GM12878 (cell line): ENCODE results near the gene ATP10A. TPM values are rescaled to one million over a fixed set of nuclear protein-coding genes. Genes with fewer than 3 reads are reported as not detected.

Experiments used
- ATAC-seq: fragments of 200-7000 bp; cut with Tn5 transposase; 3 replicates; pipeline ENCODE4 v1.9.1; 2020; ENCODE audit warnings: mild to moderate bottlenecking, moderate library complexity
- BruUV-seq: library from RNA; stranded (reverse); fragments of 400-500 nt; replicated peaks from 2 replicates; lab custom pipeline; 2021; lab: Mats Ljungman, UMichigan
- CTCF ChIA-PET: fragments of 300-600 bp; sonication (Branson Sonifier 250); formaldehyde crosslinking; extraction: SDS; loops from one replicate; lab custom pipeline; 2021; ENCODE audit warnings: inconsistent platforms; lab: Yijun Ruan, JAX
- POLR2A ChIA-PET: fragments of 350-600 bp; formaldehyde crosslinking; extraction: SDS; loops from one replicate; lab custom pipeline; 2021; ENCODE audit warnings: inconsistent platforms; lab: Charles Lee
- RAD21 ChIA-PET: fragments of 300-600 bp; sonication (Branson Sonifier 250); formaldehyde crosslinking; loops from one replicate; lab custom pipeline; 2023; ENCODE audit warnings: antibody characterized with exemption; ENCODE audit not compliant: unreplicated experiment; lab: Charles Lee
- SMC1A ChIA-PET: fragments of 300-600 bp; sonication (Branson Sonifier 250); formaldehyde crosslinking; loops from one replicate; lab custom pipeline; 2023; ENCODE audit not compliant: unreplicated experiment, uncharacterized antibody; lab: Charles Lee
- DNase-seq: peaks from one replicate; pipeline ENCODE4 v3.0.0-alpha.2; 2011; ENCODE audit warnings: low read depth, low spot score
- FAIRE-seq: peaks from 3 replicates; lab custom pipeline; 2011; peaks lifted over from hg19 to GRCh38; lab: Jason Lieb, UNC
- H2AFZ ChIP-seq: 2 replicates; pipeline ENCODE4 v1.6.0; 2011; ENCODE audit warnings: low read depth, low read length, control low read depth; ENCODE audit not compliant: control insufficient read depth
- H3K27ac ChIP-seq: 2 replicates; pipeline ENCODE4 v1.5.1; 2011; ENCODE audit warnings: control low read depth; ENCODE audit not compliant: control insufficient read depth, insufficient read depth
- H3K27me3 ChIP-seq, 2 experiments: replicated peaks in 1 of 2; 2 replicates each; pipeline versions ENCODE4 v1.6.0 to v1.6.1; 2011; ENCODE audit warnings: low read length in 1 of 2; ENCODE audit not compliant: control insufficient read depth in 2 of 2, insufficient read depth in 2 of 2
- H3K36me3 ChIP-seq, 2 experiments: 2 replicates each; pipeline ENCODE4 v1.5.1; 2011; ENCODE audit warnings: low read length in 1 of 2; ENCODE audit not compliant: control insufficient read depth in 2 of 2, insufficient read depth in 2 of 2
- H3K4me1 ChIP-seq: 2 replicates; pipeline ENCODE4 v1.6.1; 2011; ENCODE audit warnings: mild to moderate bottlenecking, low read length, moderate library complexity, mixed read lengths; ENCODE audit not compliant: control insufficient read depth, insufficient read depth
- H3K4me2 ChIP-seq: 2 replicates; pipeline ENCODE4 v1.6.0; 2011; ENCODE audit warnings: control low read depth; ENCODE audit not compliant: control insufficient read depth, insufficient read depth
- H3K4me3 ChIP-seq: fragments of 200-600 bp; sonication (generic); 2 replicates; pipeline ENCODE4 v1.5.1; 2016
- H3K79me2 ChIP-seq: 2 replicates; pipeline ENCODE4 v1.6.0; 2011; ENCODE audit warnings: low read length; ENCODE audit not compliant: control insufficient read depth, insufficient read depth
- H3K9ac ChIP-seq: 2 replicates; pipeline ENCODE4 v1.8.0; 2011; ENCODE audit warnings: low read length, control low read depth, mixed read lengths; ENCODE audit not compliant: control insufficient read depth, insufficient read depth
- H3K9me3 ChIP-seq: replicated peaks from 3 replicates; pipeline ENCODE4 v1.5.1; 2011; ENCODE audit warnings: mild to moderate bottlenecking, low read length; ENCODE audit not compliant: control insufficient read depth, insufficient read depth
- H4K20me1 ChIP-seq: 2 replicates; pipeline ENCODE4 v1.6.0; 2011; ENCODE audit not compliant: control insufficient read depth, insufficient read depth
- ATF7 ChIP-seq: fragments of 450-650 bp; IDR thresholded peaks from 2 replicates; pipeline ENCODE4 v1.6.1; 2016; ENCODE audit warnings: low read depth, mild to moderate bottlenecking
- CHD2 ChIP-seq: IDR thresholded peaks from 2 replicates; pipeline ENCODE4 v1.6.1; 2011; ENCODE audit warnings: low read depth, low read length, improper control_type of control experiment, borderline replicate concordance
- ELK1 ChIP-seq: IDR thresholded peaks from 2 replicates; pipeline ENCODE4 v1.6.1; 2012; ENCODE audit warnings: low read depth, low read length, improper control_type of control experiment
- EZH2 ChIP-seq: IDR thresholded peaks from 2 replicates; pipeline ENCODE4 v1.6.1; 2012; ENCODE audit warnings: low read depth, mild to moderate bottlenecking, control low read depth, inconsistent platforms, low read length, borderline replicate concordance; ENCODE audit not compliant: control insufficient read depth
- KDM1A ChIP-seq: fragments of 200-600 bp; sonication (generic); IDR thresholded peaks from 2 replicates; pipeline ENCODE4 v1.6.1; 2016; ENCODE audit warnings: borderline replicate concordance
- MTA2 ChIP-seq: fragments of 450-650 bp; IDR thresholded peaks from 2 replicates; pipeline ENCODE4 v1.6.1; 2016; ENCODE audit warnings: low read depth, mild to moderate bottlenecking, moderate library complexity
- MYB ChIP-seq: fragments of 150-350 bp; IDR thresholded peaks from 2 replicates; pipeline ENCODE4 v1.6.1; 2014; ENCODE audit warnings: mild to moderate bottlenecking, low read depth, low read length, borderline replicate concordance
- MYC ChIP-seq: IDR thresholded peaks from 2 replicates; pipeline ENCODE4 v1.6.1; 2011; ENCODE audit warnings: mild to moderate bottlenecking, low read length, moderate library complexity, inconsistent platforms; ENCODE audit not compliant: insufficient read depth, insufficient replicate concordance, insufficient read length, severe bottlenecking
- NKRF ChIP-seq: fragments of 450-650 bp; conservative IDR thresholded peaks from 2 replicates; pipeline ENCODE4 v1.6.1; 2017; ENCODE audit warnings: mild to moderate bottlenecking, moderate library complexity
- RAD21 ChIP-seq: IDR thresholded peaks from 2 replicates; pipeline ENCODE4 v1.6.1; 2011; ENCODE audit warnings: mild to moderate bottlenecking, low read depth, low read length, moderate library complexity; ENCODE audit not compliant: insufficient read depth
- SP1 ChIP-seq: IDR thresholded peaks from one replicate; pipeline ENCODE4 v1.6.1; 2011; ENCODE audit warnings: low read depth, low read length
- TCF12 ChIP-seq: IDR thresholded peaks from 2 replicates; pipeline ENCODE4 v1.6.1; 2011; ENCODE audit warnings: low read depth, mild to moderate bottlenecking, low read length
- ZBTB4 ChIP-seq: fragments of 450-650 bp; formaldehyde crosslinking; IDR thresholded peaks from 2 replicates; pipeline ENCODE4 v1.4.0; 2022; ENCODE audit warnings: mild to moderate bottlenecking, moderate library complexity
- WGBS: methylation state at CpG from one replicate; pipeline ENCODE4 v1.1.6; 2016; ENCODE audit warnings: low lambda C conversion rate; ENCODE audit not compliant: insufficient replicate concordance, insufficient coverage; ENCODE audit errors: missing lambda C conversion rate; 5-methylcytosine and 5-hydroxymethylcytosine counted together
- in situ Hi-C: fragments of 300-500 bp; cut with MboI; formaldehyde crosslinking; loops from 9 replicates; pipeline ENCODE4 v1.14.3; 2018; ENCODE audit warnings: mixed read lengths
- intact Hi-C: fragments of 100-400 bp; cut with micrococcal nuclease; formaldehyde crosslinking; loops from one replicate; pipeline ENCODE4 v1.14.2; 2022; ENCODE audit not compliant: unreplicated experiment
- polyA plus RNA-seq, 11 experiments: library from polyadenylated mRNA; depleted of rRNA in 4 of 11; unstranded in 6 of 11; stranded (reverse) in 5 of 11; fragments of >200 nt; fragmentation: Nextera tagmentation in 4 of 11; fragmentation: Illumina TruSeq in 1 of 11; extraction: Ambion mirVana in 4 of 11; extraction: Trizol in 1 of 11; gene quantifications; 1 replicate in 1 of 11; 2 replicates in 10 of 11; pipeline versions ENCODE4 v1.2.1 to v1.2.3, GENCODE V29; 2011 to 2016; ENCODE audit warnings: inconsistent platforms in 2 of 11, missing spikeins in 2 of 11, low read depth in 1 of 11
- total RNA-seq, 4 experiments: library from RNA; depleted of rRNA in 3 of 4; stranded (reverse); fragments of >200 nt in 3 of 4; fragmentation: Illumina TruSeq in 1 of 4; extraction: Trizol in 1 of 4; gene quantifications; 2 replicates each; pipeline versions ENCODE4 v1.2.1 to v1.2.3, GENCODE V29; 2013 to 2021
- TF ChIP-seq, protein P1 (sequence below): fragments of 450-650 bp; IDR thresholded peaks from 2 replicates; pipeline ENCODE4 v1.6.1; 2017; ENCODE audit warnings: low read depth, mild to moderate bottlenecking, moderate library complexity

ATP10A gene
- total and polyA plus RNA-seq, 10 of the 15 experiments (the other 5 are each of a cell fraction or from before 2014, with no cell fraction given) = 0.04 to 1.5 (median 0.31) TPM; not detected in 2

DNA sequence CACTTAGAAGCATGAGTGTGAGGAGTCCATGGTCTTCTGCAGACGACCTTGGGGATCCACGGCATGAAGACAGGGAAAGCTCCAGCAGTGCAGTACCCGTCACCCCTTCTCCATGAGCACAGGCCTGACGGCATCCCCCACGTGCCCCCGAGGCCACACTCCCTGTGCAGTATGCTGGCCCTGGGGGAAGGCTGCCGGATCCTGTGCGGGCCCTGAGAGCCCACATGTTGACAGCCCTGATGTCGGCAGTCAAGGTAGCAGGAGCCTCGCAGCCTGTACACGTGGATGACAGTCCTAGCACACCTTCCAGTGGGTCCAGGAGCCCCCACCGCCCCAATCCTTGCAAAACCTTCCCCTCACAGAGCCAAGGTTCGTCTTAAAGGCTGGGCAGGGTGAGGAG lies 195.3 kb downstream of the ATP10A start (continued):
- TF ChIP-seq NKRF = no peak
- TF ChIP-seq ATF7 = no peak
- no peak for TF ChIP-seq SP1
- TF ChIP-seq TCF12 = no peak
- TF ChIP-seq ELK1 = no peak
- no peak for TF ChIP-seq EZH2
- TF ChIP-seq KDM1A = no peak
- TF ChIP-seq, all 136 proteins: peak for 0

DNA sequence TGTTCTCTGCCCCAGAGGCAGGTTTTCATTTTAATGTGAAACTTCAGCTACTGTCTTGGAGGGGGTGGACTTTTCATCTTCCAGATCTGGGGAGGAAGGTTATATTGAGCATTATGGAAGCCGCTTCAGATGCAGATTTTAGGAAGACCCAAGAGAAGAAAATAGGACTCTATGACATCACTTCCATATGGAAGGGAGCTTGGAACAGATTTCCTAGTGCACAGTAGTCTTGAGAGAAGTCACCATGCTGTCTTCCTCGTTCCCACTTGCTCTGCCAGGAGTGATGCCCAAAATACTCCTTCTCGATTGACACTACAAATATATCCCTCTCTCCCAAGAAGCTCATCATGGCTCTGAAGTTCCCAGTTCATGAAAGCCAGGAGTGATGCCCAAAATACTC lies 197.2 kb downstream of the ATP10A start:
- SMC1A ChIA-PET = interaction anchor here (1.1 kb wide), 1 partner anchor 8 kb away, joined by 3 read pairs; no protein-coding TSS in a partner anchor
- TF ChIP-seq MYC = no peak
- TF ChIP-seq MTA2 = no peak
- no peak for TF ChIP-seq ZBTB4 (CRISPR knock-in tag)
- no peak for TF ChIP-seq SP1
- TF ChIP-seq CHD2 = no peak
- TF ChIP-seq RAD21 = no peak
- no peak for TF ChIP-seq MYB
- TF ChIP-seq, protein P1, sequence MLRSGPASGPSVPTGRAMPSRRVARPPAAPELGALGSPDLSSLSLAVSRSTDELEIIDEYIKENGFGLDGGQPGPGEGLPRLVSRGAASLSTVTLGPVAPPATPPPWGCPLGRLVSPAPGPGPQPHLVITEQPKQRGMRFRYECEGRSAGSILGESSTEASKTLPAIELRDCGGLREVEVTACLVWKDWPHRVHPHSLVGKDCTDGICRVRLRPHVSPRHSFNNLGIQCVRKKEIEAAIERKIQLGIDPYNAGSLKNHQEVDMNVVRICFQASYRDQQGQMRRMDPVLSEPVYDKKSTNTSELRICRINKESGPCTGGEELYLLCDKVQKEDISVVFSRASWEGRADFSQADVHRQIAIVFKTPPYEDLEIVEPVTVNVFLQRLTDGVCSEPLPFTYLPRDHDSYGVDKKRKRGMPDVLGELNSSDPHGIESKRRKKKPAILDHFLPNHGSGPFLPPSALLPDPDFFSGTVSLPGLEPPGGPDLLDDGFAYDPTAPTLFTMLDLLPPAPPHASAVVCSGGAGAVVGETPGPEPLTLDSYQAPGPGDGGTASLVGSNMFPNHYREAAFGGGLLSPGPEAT = no peak
- TF ChIP-seq, all 136 proteins: peak for 0
- POLR2A ChIA-PET = no interaction called here

More for the DNA sequence above, 197.2 kb downstream of the ATP10A start:
- Histone ChIP-seq H3K4me3 (no peak overlapping the region), H2AFZ (no peak overlapping the region), H3K4me2 (no peak overlapping the region), H4K20me1 (no peaks in the 10 kb centered on the region), H3K27ac (no peak overlapping the region), H3K27me3 (no peaks in the 10 kb centered on the region), H3K9ac (no peak overlapping the region), H3K36me3 (no peaks in the 10 kb centered on the region), H3K79me2 (no peaks in the 10 kb centered on the region), H3K4me1 (no peaks in the 10 kb centered on the region), H3K9me3 (no peaks in the 10 kb centered on the region)
- in situ Hi-C loops (no loop called here), intact Hi-C loops (no loop called here)
- DNase-seq (no peak), ATAC-seq (no peak), FAIRE-seq (no peak)
- ChIA-PET CTCF (no interaction called here), RAD21 (no interaction called here)
- WGBS = 22% methylated on average over 3 of the region's 3 CpGs
- BruUV-seq = no TSS peak
